Measurements from ENCODE around the gene CALHM3.

CALHM3 gene

DNA sequence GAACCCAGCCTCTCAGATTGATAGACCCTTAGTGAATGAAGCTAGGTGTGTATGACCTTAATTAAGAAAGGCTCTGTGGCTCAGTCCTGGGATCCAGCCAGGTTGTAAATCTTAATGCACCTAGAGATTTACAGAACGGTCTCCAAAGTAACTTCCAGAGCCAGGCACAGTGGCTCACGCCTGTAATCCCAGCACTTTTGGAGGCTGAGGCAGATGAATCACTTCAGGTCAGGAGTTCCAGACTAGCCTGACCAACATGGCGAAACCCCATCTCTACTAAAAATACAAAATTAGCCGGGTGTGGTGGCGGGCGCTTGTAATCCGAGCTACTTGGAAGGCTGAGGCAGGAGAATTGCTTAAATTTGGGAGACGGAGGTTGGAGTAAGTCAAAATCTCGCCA, 51.2 kb downstream of the CALHM3 start:
- H3K9me3 ChIP-seq (ENCODE audit: control insufficient read depth in 5 of 5, low read length in 5 of 5): no peaks in the 10 kb centered on the region
- H3K4me3 ChIP-seq (ENCODE audit: low read depth in 1 of 5, low read length in 5 of 5): no peak overlapping the region
- H3K27ac ChIP-seq (ENCODE audit: low read depth, low read length): no peak overlapping the region
- H3K4me1 ChIP-seq (ENCODE audit: control insufficient read depth in 5 of 5, insufficient read depth in 5 of 5, low read length in 5 of 5): no peaks in the 10 kb centered on the region
- peaks cover 34 to 74% (median 65%) of the 10 kb centered on the region in 5 donors for H3K36me3 ChIP-seq (ENCODE audit: control insufficient read depth in 5 of 5, insufficient read depth in 5 of 5, low read length in 5 of 5)
- no peak overlapping the region for H3K9ac ChIP-seq (ENCODE audit: low read length in 5 of 5)
- no peaks in the 10 kb centered on the region for H3K27me3 ChIP-seq (ENCODE audit: control insufficient read depth in 5 of 5, insufficient read depth in 4 of 5, low read length in 5 of 5)

- no peak overlapping the region for H3K9ac ChIP-seq (ENCODE audit: low read length in 5 of 5)
- no peaks in the 10 kb centered on the region for H3K9me3 ChIP-seq (ENCODE audit: control insufficient read depth in 5 of 5, low read length in 5 of 5)
- H3K27ac ChIP-seq (ENCODE audit: low read depth, low read length): no peak overlapping the region
- no peaks in the 10 kb centered on the region for H3K27me3 ChIP-seq (ENCODE audit: control insufficient read depth in 5 of 5, insufficient read depth in 4 of 5, low read length in 5 of 5)
- H3K4me1 ChIP-seq (ENCODE audit: control insufficient read depth in 5 of 5, insufficient read depth in 5 of 5, low read length in 5 of 5): no peaks in the 10 kb centered on the region
- no peak overlapping the region for H3K4me3 ChIP-seq (ENCODE audit: low read depth in 1 of 5, low read length in 5 of 5)
- H3K36me3 ChIP-seq (ENCODE audit: control insufficient read depth in 5 of 5, insufficient read depth in 5 of 5, low read length in 5 of 5): peaks cover 24 to 86% (median 78%) of the 10 kb centered on the region in 5 donors
These were observed 55.3 kb downstream of the CALHM3 start for GRCh38 chr10:103423748-103424147.
